K562 (cell line): ENCODE measurements around the gene HOXC10. TPM values are rescaled to one million over a fixed set of nuclear protein-coding genes. Genes with fewer than 3 reads are reported as not detected.

Experiments used
- BCL6 ChIP-seq: fragments of 250-450 bp; sonication (Bioruptor Pico); IDR thresholded peaks from 2 replicates; pipeline ENCODE4 v1.4.0; 2020
- BRD4 ChIP-seq: fragments of 200-600 bp; sonication (generic); IDR thresholded peaks from 2 replicates; pipeline ENCODE4 v1.6.1; 2017; ENCODE audit warnings: inconsistent platforms
- CREM ChIP-seq: IDR thresholded peaks from 2 replicates; pipeline ENCODE4 v1.6.1; 2014; ENCODE audit warnings: antibody characterized with exemption, low read depth
- E2F3 ChIP-seq: fragments of 250-450 bp; sonication (Bioruptor Pico); IDR thresholded peaks from 2 replicates; pipeline ENCODE4 v1.4.0; 2020; ENCODE audit warnings: mild to moderate bottlenecking
- E2F6 ChIP-seq, 2 experiments: IDR thresholded peaks; 2 replicates each; pipeline ENCODE4 v1.6.1; 2011; ENCODE audit warnings: borderline replicate concordance in 1 of 2, control low read depth in 1 of 2, low read depth in 1 of 2, low read length in 1 of 2, mild to moderate bottlenecking in 1 of 2, mixed read lengths in 1 of 2, moderate library complexity in 1 of 2; ENCODE audit not compliant: insufficient read depth in 1 of 2, insufficient read length in 1 of 2, poor library complexity in 1 of 2, severe bottlenecking in 1 of 2; ENCODE audit errors: extremely low read depth in 1 of 2
- EGR1 ChIP-seq: fragments of 450-650 bp; conservative IDR thresholded peaks from 2 replicates; pipeline ENCODE4 v1.6.1; 2017; ENCODE audit warnings: mild to moderate bottlenecking
- ETV1 ChIP-seq: fragments of 450-650 bp; conservative IDR thresholded peaks from 2 replicates; pipeline ENCODE4 v1.6.1; 2016; ENCODE audit warnings: missing genetic modification characterization, control low read depth, low read depth, missing compliant biosample characterization
- FOSL1 ChIP-seq: fragments of 200-800 bp; sonication (Bioruptor generic); conservative IDR thresholded peaks from 2 replicates; pipeline ENCODE4 v1.6.1; 2016; ENCODE audit warnings: missing genetic modification characterization, missing compliant biosample characterization
- FOXK2 ChIP-seq, 2 experiments: fragments of 450-650 bp; IDR thresholded peaks in 1 of 2; conservative IDR thresholded peaks in 1 of 2; 2 replicates each; pipeline ENCODE4 v1.6.1; 2016; ENCODE audit warnings: low read depth in 2 of 2, mild to moderate bottlenecking in 1 of 2
- KAT2B ChIP-seq: IDR thresholded peaks from one replicate; pipeline ENCODE4 v1.6.1; 2012; ENCODE audit warnings: low read depth, mild to moderate bottlenecking, control low read depth, inconsistent platforms, low read length, moderate library complexity
- L3MBTL2 ChIP-seq: fragments of 450-650 bp; IDR thresholded peaks from 2 replicates; pipeline ENCODE4 v1.6.1; 2016; ENCODE audit warnings: mild to moderate bottlenecking, moderate library complexity
- MIER1 ChIP-seq: fragments of 450-650 bp; IDR thresholded peaks from 2 replicates; pipeline ENCODE4 v1.6.1; 2016; ENCODE audit warnings: antibody characterized with exemption, mild to moderate bottlenecking, low read depth
- MTA3 ChIP-seq: fragments of 450-650 bp; formaldehyde crosslinking; IDR thresholded peaks from 2 replicates; pipeline ENCODE4 v1.6.1; 2017; ENCODE audit warnings: mild to moderate bottlenecking, borderline replicate concordance
- NFIC ChIP-seq: fragments of 450-650 bp; IDR thresholded peaks from 2 replicates; pipeline ENCODE4 v1.6.1; 2017; ENCODE audit warnings: mild to moderate bottlenecking, inconsistent platforms
- NFRKB ChIP-seq: fragments of 450-650 bp; IDR thresholded peaks from 2 replicates; pipeline ENCODE4 v1.6.1; 2016; ENCODE audit warnings: low read depth
- NONO ChIP-seq, 2 experiments: fragments of 200-400 bp in 1 of 2; fragments of 450-650 bp in 1 of 2; formaldehyde crosslinking in 1 of 2; IDR thresholded peaks; 2 replicates each; pipeline ENCODE4 v1.6.1; 2017; ENCODE audit warnings: low read depth in 2 of 2, mild to moderate bottlenecking in 2 of 2, moderate library complexity in 2 of 2, low read length in 1 of 2
- NR2C2 ChIP-seq, 2 experiments: fragments of 200-800 bp in 1 of 2; sonication (Bioruptor generic) in 1 of 2; sonication (generic) in 1 of 2; formaldehyde crosslinking in 1 of 2; IDR thresholded peaks; 2 replicates each; pipeline versions ENCODE4 v1.6.1 to v1.8.0; 2016 to 2022; ENCODE audit warnings: mild to moderate bottlenecking in 1 of 2, missing compliant biosample characterization in 1 of 2, missing genetic modification characterization in 1 of 2, missing genetic modification reagents in 1 of 2
- PHF8 ChIP-seq: fragments of 200-600 bp; sonication (generic); IDR thresholded peaks from 2 replicates; pipeline ENCODE4 v1.6.1; 2012; ENCODE audit warnings: mixed run types, mild to moderate bottlenecking, inconsistent platforms, low read length, moderate library complexity, borderline replicate concordance
- POLR2AphosphoS5 ChIP-seq: IDR thresholded peaks from 2 replicates; pipeline ENCODE4 v1.6.1; 2011; ENCODE audit warnings: mild to moderate bottlenecking, low read depth, low read length, moderate library complexity; ENCODE audit not compliant: control insufficient read depth, insufficient read depth
- RBFOX2 ChIP-seq: fragments of 200-400 bp; formaldehyde crosslinking; IDR thresholded peaks from 2 replicates; pipeline ENCODE4 v1.6.1; 2017; ENCODE audit warnings: low read depth, mild to moderate bottlenecking, low read length, moderate library complexity
- TBP ChIP-seq: optimal IDR thresholded peaks from 2 replicates; pipeline ENCODE3; 2011; ENCODE audit warnings: low read depth, low read length, improper control_type of control experiment
- TCF7 ChIP-seq: sonication (generic); IDR thresholded peaks from 2 replicates; pipeline ENCODE4 v1.6.1; 2016; ENCODE audit warnings: antibody characterized with exemption, borderline replicate concordance
- USF1 ChIP-seq: sonication (generic); formaldehyde crosslinking; IDR thresholded peaks from 2 replicates; pipeline ENCODE4 v1.9.0; 2022; ENCODE audit warnings: mild to moderate bottlenecking, missing genetic modification reagents
- ZNF143 ChIP-seq: sonication (generic); formaldehyde crosslinking; IDR thresholded peaks from 2 replicates; pipeline ENCODE4 v1.9.0; 2022; ENCODE audit warnings: mild to moderate bottlenecking, missing genetic modification reagents
- ZNF224 ChIP-seq: sonication (generic); formaldehyde crosslinking; IDR thresholded peaks from 2 replicates; pipeline ENCODE4 v1.8.0; 2022; ENCODE audit warnings: mild to moderate bottlenecking, missing genetic modification reagents
- ZNF431 ChIP-seq: sonication (generic); formaldehyde crosslinking; IDR thresholded peaks from 2 replicates; pipeline ENCODE4 v1.8.0; 2022; ENCODE audit warnings: mild to moderate bottlenecking, missing genetic modification reagents
- polyA plus RNA-seq, 8 experiments: library from polyadenylated mRNA; depleted of rRNA in 4 of 8; stranded (reverse) in 5 of 8; unstranded in 3 of 8; fragments of >200 nt; fragmentation: Nextera tagmentation in 2 of 8; fragmentation: Illumina TruSeq in 1 of 8; extraction: Ambion mirVana in 2 of 8; extraction: Trizol in 1 of 8; gene quantifications; 2 replicates each; pipeline versions ENCODE4 v1.2.1 to v1.2.3, GENCODE V29; 2011 to 2014; ENCODE audit warnings: inconsistent platforms in 1 of 8, missing spikeins in 1 of 8
- total RNA-seq, 7 experiments: library from RNA; depleted of rRNA in 6 of 7; stranded (reverse); fragments of >200 nt in 6 of 7; fragmentation: Illumina TruSeq in 2 of 7; extraction: Trizol in 2 of 7; gene quantifications; 2 replicates each; pipeline versions ENCODE4 v1.2.1 to v1.2.3, GENCODE V29; 2011 to 2021; ENCODE audit warnings: low replicate concordance in 1 of 7

HOXC10 gene
- total and polyA plus RNA-seq, 9 of the 15 experiments (the other 6 are each of a cell fraction or from before 2014, with no cell fraction given): 0.13 to 0.77 (median 0.35) TPM; not detected in 2

DNA sequence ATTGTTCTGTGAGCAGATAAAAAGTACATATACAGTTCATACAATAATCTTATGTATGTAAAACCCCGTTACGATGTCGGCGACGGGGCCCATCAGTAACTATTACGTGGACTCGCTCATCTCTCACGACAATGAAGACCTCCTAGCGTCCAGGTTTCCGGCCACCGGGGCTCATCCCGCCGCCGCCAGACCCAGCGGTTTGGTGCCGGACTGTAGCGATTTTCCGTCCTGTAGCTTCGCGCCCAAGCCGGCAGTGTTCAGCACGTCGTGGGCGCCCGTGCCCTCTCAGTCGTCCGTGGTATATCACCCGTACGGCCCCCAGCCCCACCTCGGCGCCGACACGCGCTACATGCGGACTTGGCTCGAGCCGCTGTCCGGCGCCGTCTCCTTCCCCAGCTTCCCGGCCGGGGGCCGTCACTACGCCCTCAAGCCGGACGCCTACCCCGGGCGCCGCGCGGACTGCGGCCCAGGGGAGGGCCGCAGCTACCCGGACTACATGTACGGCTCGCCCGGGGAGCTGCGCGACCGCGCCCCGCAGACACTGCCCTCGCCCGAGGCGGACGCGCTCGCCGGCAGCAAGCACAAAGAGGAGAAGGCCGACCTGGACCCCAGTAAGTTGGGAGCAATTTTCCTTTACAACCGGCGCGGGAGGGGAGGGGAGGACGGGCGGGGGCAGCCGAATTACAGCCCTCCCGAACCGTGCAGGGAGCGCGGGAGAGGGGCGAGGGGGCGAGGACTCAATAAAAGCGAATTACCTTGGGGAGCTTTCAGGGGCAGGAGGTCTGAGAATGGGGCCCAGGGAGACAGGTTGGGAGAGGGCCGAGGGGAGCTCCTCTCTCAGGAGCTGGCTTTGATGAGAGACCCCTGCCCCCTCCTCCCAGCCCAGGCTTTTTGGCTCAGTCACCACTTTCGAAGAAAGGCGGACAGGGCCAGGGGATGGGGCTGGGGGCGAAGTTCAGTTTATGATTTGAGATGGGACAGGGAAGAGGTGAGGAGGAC, 15.5 kb downstream of the HOXC10 start, which contains the start of gene HOXC9 (continued):
- TF ChIP-seq MIER1 (no peak), TCF7 (peak; percentile 59; the same call in 1 of the 2 replicates), FOXK2 (conservative IDR thresholded peaks at IDR 0.05 in 1 of 2, IDR thresholded peaks at IDR 0.05 in 1 of 2; ENCODE audit: low read depth in 2 of 2) (no peak; a peak in 1 of 4 replicates), PHF8 (peak; percentile 68; the same call in 1 of the 2 replicates), NFRKB (peak; percentile 81; the same call in 1 of the 2 replicates), RBFOX2 (peak; percentile 85), E2F6 (IDR thresholded peaks at IDR 0.05; ENCODE audit: borderline replicate concordance in 1 of 2, extremely low read depth in 1 of 2, insufficient read depth in 1 of 2, insufficient read length in 1 of 2, low read depth in 1 of 2, low read length in 1 of 2, poor library complexity in 1 of 2, severe bottlenecking in 1 of 2) (peak; percentile 61 to 70), ZNF224 (CRISPR knock-in tag) (peak; percentile 54; the same call in 1 of the 2 replicates), TBP (no peak), KAT2B (no peak), ZNF431 (peak; percentile 66; the same call in 1 of the 2 replicates), FOSL1 (0 out of 2 replicates have a peak, but pooled peaks have one; percentile 10), L3MBTL2 (peak; percentile 87), NR2C2 (CRISPR knock-in tag; IDR thresholded peaks at IDR 0.05) (peak; percentile 51; the same call in 1 of the 2 replicates), NR2C2 (tag; IDR thresholded peaks at IDR 0.05) (0 out of 2 replicates have a peak, but pooled peaks have one; percentile 37), ETV1 (tag) (peak; percentile 47; the same call in 1 of the 2 replicates), BRD4 (0 out of 2 replicates have a peak, but pooled peaks have one; percentile 69), NONO (IDR thresholded peaks at IDR 0.05; ENCODE audit: low read depth in 2 of 2, low read length in 1 of 2) (peak; percentile 32 to 58; a peak in 2 of 4 replicates), BCL6 (CRISPR knock-in tag) (no peak), CREM (0 out of 2 replicates have a peak, but pooled peaks have one; percentile 38), NFIC (0 out of 2 replicates have a peak, but pooled peaks have one; percentile 21), ZNF143 (CRISPR knock-in tag) (no peak), E2F3 (CRISPR knock-in tag) (peak; percentile 30; the same call in 1 of the 2 replicates), POLR2AphosphoS5 (peak; percentile 16; the same call in 1 of the 2 replicates), MTA3 (0 out of 2 replicates have a peak, but pooled peaks have one; percentile 66), USF1 (peak; percentile 51; the same call in 1 of the 2 replicates), EGR1 (peak; percentile 23; the same call in 1 of the 2 replicates)
